HEK293 (cell line): ENCODE results near the gene KPTN.

Experiments
- CTCF ChIA-PET: fragments of 350-600 bp; formaldehyde crosslinking; extraction: SDS; loops from one replicate; lab custom pipeline; 2021; ENCODE audit warnings: antibody characterized with exemption; lab: Yijun Ruan, JAX
- POLR2A ChIA-PET: fragments of 300-600 bp; formaldehyde crosslinking; extraction: SDS; loops from one replicate; lab custom pipeline; 2020; ENCODE audit warnings: antibody characterized with exemption, inconsistent platforms; lab: Yijun Ruan, JAX
- H3K27ac ChIP-seq: fragments of 200-500 bp; sonication (Bioruptor generic); 2 replicates; pipeline ENCODE4 v1.5.1; 2014; ENCODE audit warnings: low read depth, low read length, control low read depth, inconsistent platforms; ENCODE audit errors: extremely low read depth
- H3K36me3 ChIP-seq, 2 experiments: fragments of 200-500 bp in 1 of 2; sonication (Bioruptor generic) in 1 of 2; 1 replicate in 1 of 2; 2 replicates in 1 of 2; pipeline ENCODE4 v1.5.1; 2014 to 2017; ENCODE audit warnings: inconsistent platforms in 2 of 2, low read length in 2 of 2; ENCODE audit not compliant: control insufficient read depth in 2 of 2, insufficient read depth in 1 of 2
- H3K4me1 ChIP-seq: fragments of 200-500 bp; sonication (Bioruptor generic); 2 replicates; pipeline ENCODE4 v1.5.1; 2014; ENCODE audit warnings: mild to moderate bottlenecking, low read length, inconsistent platforms; ENCODE audit not compliant: control insufficient read depth, insufficient read depth
- H3K4me3 ChIP-seq: 2 replicates; pipeline ENCODE4 v1.5.1; 2011; ENCODE audit warnings: low read depth, mild to moderate bottlenecking, control low read depth, low read length, moderate library complexity
- H3K9me3 ChIP-seq: fragments of 200-500 bp; sonication (Bioruptor generic); 2 replicates; pipeline ENCODE4 v1.5.1; 2014; ENCODE audit warnings: low read depth, low read length, inconsistent platforms; ENCODE audit not compliant: control insufficient read depth, insufficient read depth
- HIC1 ChIP-seq: fragments of 450-650 bp; formaldehyde crosslinking; IDR thresholded peaks from 2 replicates; pipeline ENCODE4 v1.5.1; 2016; ENCODE audit warnings: missing biosample characterization, missing genetic modification characterization
- HOXD13 ChIP-seq: sonication (generic); formaldehyde crosslinking; IDR thresholded peaks from 2 replicates; pipeline ENCODE4 v1.8.0; 2022; ENCODE audit warnings: missing genetic modification reagents, borderline replicate concordance
- IKZF3 ChIP-seq: fragments of 450-650 bp; IDR thresholded peaks from 2 replicates; pipeline ENCODE4 v1.5.0; 2018; ENCODE audit warnings: missing biosample characterization, mild to moderate bottlenecking, missing genetic modification characterization, moderate library complexity
- PRDM1 ChIP-seq: fragments of 450-650 bp; formaldehyde crosslinking; IDR thresholded peaks from 2 replicates; pipeline ENCODE4; 2016; ENCODE audit warnings: missing biosample characterization, missing genetic modification characterization
- PRDM4 ChIP-seq: fragments of 450-650 bp; formaldehyde crosslinking; IDR thresholded peaks from 2 replicates; pipeline ENCODE4 v1.5.1; 2017; ENCODE audit warnings: missing biosample characterization, missing genetic modification characterization
- SP7 ChIP-seq: fragments of 450-650 bp; formaldehyde crosslinking; IDR thresholded peaks from 2 replicates; pipeline ENCODE4 v1.5.1; 2016; ENCODE audit warnings: missing biosample characterization, missing genetic modification characterization
- ZBTB1 ChIP-seq: fragments of 450-650 bp; formaldehyde crosslinking; IDR thresholded peaks from 2 replicates; pipeline ENCODE4 v1.5.1; 2016; ENCODE audit warnings: missing biosample characterization, missing genetic modification characterization
- ZBTB44 ChIP-seq: fragments of 450-650 bp; IDR thresholded peaks from 2 replicates; pipeline ENCODE4 v1.5.1; 2018; ENCODE audit warnings: missing biosample characterization, mild to moderate bottlenecking, missing genetic modification characterization
- ZBTB48 ChIP-seq: fragments of 450-650 bp; formaldehyde crosslinking; IDR thresholded peaks from 2 replicates; pipeline ENCODE4 v1.5.1; 2016; ENCODE audit warnings: missing biosample characterization, missing genetic modification characterization
- ZFP3 ChIP-seq: fragments of 450-650 bp; formaldehyde crosslinking; IDR thresholded peaks from 2 replicates; pipeline ENCODE4 v1.5.1; 2016; ENCODE audit warnings: low read depth, missing biosample characterization, missing genetic modification characterization
- ZNF211 ChIP-seq: fragments of 450-650 bp; formaldehyde crosslinking; IDR thresholded peaks from 2 replicates; pipeline ENCODE4 v1.5.1; 2016; ENCODE audit warnings: low read depth, missing biosample characterization, missing genetic modification characterization
- ZNF23 ChIP-seq: fragments of 450-650 bp; formaldehyde crosslinking; IDR thresholded peaks from 2 replicates; pipeline ENCODE4 v1.5.1; 2016; ENCODE audit warnings: missing biosample characterization, missing genetic modification characterization, borderline replicate concordance
- ZNF292 ChIP-seq: fragments of 450-650 bp; formaldehyde crosslinking; IDR thresholded peaks from 2 replicates; pipeline ENCODE4 v1.5.1; 2016; ENCODE audit warnings: low read depth, missing biosample characterization, missing genetic modification characterization, borderline replicate concordance
- ZNF311 ChIP-seq: fragments of 450-650 bp; formaldehyde crosslinking; IDR thresholded peaks from 2 replicates; pipeline ENCODE4 v1.5.1; 2017; ENCODE audit warnings: missing biosample characterization, missing genetic modification characterization, borderline replicate concordance
- ZNF423 ChIP-seq: fragments of 450-650 bp; formaldehyde crosslinking; IDR thresholded peaks from 2 replicates; pipeline ENCODE4 v1.5.1; 2016; ENCODE audit warnings: missing biosample characterization, missing genetic modification characterization
- ZNF488 ChIP-seq: fragments of 450-650 bp; formaldehyde crosslinking; IDR thresholded peaks from 2 replicates; pipeline ENCODE4 v1.5.1; 2016; ENCODE audit warnings: missing biosample characterization, missing genetic modification characterization
- ZNF658 ChIP-seq: fragments of 450-650 bp; formaldehyde crosslinking; IDR thresholded peaks from 2 replicates; pipeline ENCODE4; 2016; ENCODE audit warnings: missing biosample characterization, missing genetic modification characterization
- ZNF707 ChIP-seq: fragments of 450-650 bp; formaldehyde crosslinking; IDR thresholded peaks from 2 replicates; pipeline ENCODE4 v1.5.1; 2016; ENCODE audit warnings: missing biosample characterization, missing genetic modification characterization
- ZNF768 ChIP-seq: fragments of 450-650 bp; formaldehyde crosslinking; IDR thresholded peaks from 2 replicates; pipeline ENCODE4 v1.5.1; 2018; ENCODE audit warnings: missing biosample characterization, mild to moderate bottlenecking, missing genetic modification characterization
- ZNF837 ChIP-seq: fragments of 450-650 bp; formaldehyde crosslinking; IDR thresholded peaks from 2 replicates; pipeline ENCODE4 v1.5.1; 2016; ENCODE audit warnings: missing biosample characterization, missing genetic modification characterization
- ZSCAN16 ChIP-seq: fragments of 450-650 bp; formaldehyde crosslinking; IDR thresholded peaks from 2 replicates; pipeline ENCODE4 v1.5.1; 2016; ENCODE audit warnings: missing biosample characterization, missing genetic modification characterization
- TF ChIP-seq, protein P1 (sequence below): fragments of 450-650 bp; formaldehyde crosslinking; IDR thresholded peaks from 2 replicates; pipeline ENCODE4 v1.5.1; 2016; ENCODE audit warnings: missing biosample characterization, missing genetic modification characterization
- TF ChIP-seq, protein P2 (sequence below): fragments of 450-650 bp; formaldehyde crosslinking; IDR thresholded peaks from 2 replicates; pipeline ENCODE4 v1.5.1; 2017; ENCODE audit warnings: missing biosample characterization, missing genetic modification characterization

Gene KPTN

DNA sequence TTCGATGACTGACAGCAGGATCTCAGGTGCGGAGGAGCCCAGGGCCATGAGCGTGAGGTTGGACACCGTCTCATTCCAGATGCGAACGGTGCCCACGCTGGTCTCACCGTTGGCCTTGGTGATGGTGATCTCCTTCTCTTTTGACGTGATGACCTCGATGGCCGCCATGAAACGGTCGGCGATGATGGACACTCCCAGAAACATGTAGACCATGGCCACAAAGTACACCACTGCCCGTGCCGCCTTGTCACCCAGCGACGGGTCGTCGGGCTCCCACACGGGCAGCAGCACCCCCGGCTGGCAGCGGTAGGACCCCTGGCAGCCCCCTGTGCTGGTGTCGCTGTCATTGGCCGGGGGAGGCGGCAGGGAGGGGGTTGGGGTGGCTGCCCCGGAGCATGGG lies 18.1 kb downstream of the KPTN start:
- Histone ChIP-seq H3K9me3 (no peaks in the 10 kb centered on the region), H3K27ac (no peak overlapping the region), H3K36me3 (no peaks in the 10 kb centered on the region)
- CTCF ChIA-PET: no interaction called here
- TF ChIP-seq ZBTB48 (no peak), ZFP3 (tag by site-specific recombination) (no peak), HIC1 (no peak), ZNF707 (no peak), PRDM1 (no peak), ZBTB44 (tag by site-specific recombination) (no peak), ZSCAN16 (no peak), ZNF292 (tag by site-specific recombination) (no peak), ZNF768 (tag by site-specific recombination) (no peak), ZNF837 (tag by site-specific recombination) (no peak), ZBTB1 (tag by site-specific recombination) (no peak), ZNF423 (tag by site-specific recombination) (no peak)
- TF ChIP-seq, protein P1, sequence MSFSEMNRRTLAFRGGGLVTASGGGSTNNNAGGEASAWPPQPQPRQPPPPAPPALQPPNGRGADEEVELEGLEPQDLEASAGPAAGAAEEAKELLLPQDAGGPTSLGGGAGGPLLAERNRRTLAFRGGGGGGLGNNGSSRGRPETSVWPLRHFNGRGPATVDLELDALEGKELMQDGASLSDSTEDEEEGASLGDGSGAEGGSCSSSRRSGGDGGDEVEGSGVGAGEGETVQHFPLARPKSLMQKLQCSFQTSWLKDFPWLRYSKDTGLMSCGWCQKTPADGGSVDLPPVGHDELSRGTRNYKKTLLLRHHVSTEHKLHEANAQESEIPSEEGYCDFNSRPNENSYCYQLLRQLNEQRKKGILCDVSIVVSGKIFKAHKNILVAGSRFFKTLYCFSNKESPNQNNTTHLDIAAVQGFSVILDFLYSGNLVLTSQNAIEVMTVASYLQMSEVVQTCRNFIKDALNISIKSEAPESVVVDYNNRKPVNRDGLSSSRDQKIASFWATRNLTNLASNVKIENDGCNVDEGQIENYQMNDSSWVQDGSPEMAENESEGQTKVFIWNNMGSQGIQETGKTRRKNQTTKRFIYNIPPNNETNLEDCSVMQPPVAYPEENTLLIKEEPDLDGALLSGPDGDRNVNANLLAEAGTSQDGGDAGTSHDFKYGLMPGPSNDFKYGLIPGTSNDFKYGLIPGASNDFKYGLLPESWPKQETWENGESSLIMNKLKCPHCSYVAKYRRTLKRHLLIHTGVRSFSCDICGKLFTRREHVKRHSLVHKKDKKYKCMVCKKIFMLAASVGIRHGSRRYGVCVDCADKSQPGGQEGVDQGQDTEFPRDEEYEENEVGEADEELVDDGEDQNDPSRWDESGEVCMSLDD (tag by site-specific recombination): no peak
- TF ChIP-seq, all 188 proteins: peak for 0
- Histone ChIP-seq H3K4me1 (no peaks in the 10 kb centered on the region), H3K4me3 (no peak overlapping the region)
- POLR2A ChIA-PET: no interaction called here

GRCh38 chr19:47464675-47465419 lies 19.2 kb downstream of the KPTN start:
- Histone ChIP-seq H3K27ac (no peak overlapping the region), H3K9me3 (no peaks in the 10 kb centered on the region), H3K36me3 (no peaks in the 10 kb centered on the region), H3K4me3 (no peak overlapping the region), H3K4me1 (no peaks in the 10 kb centered on the region)
- ChIA-PET CTCF (interaction anchor here (0.6 to 1.0 kb wide), 2 partner anchors 19 to 29 kb away, joined by 3 to 5 read pairs; partner anchors contain the start of gene KPTN), POLR2A (interaction anchor here (0.6 kb wide), 1 partner anchor 203 kb away, joined by 5 read pairs; no protein-coding TSS in a partner anchor)
- no peak for TF ChIP-seq SP7 (tag by site-specific recombination)
- TF ChIP-seq IKZF3 (tag by site-specific recombination): no peak
- no peak for TF ChIP-seq HOXD13
- TF ChIP-seq ZBTB1 (tag by site-specific recombination): no peak
- no peak for TF ChIP-seq ZNF488 (tag by site-specific recombination)
- no peak for TF ChIP-seq PRDM4 (tag by site-specific recombination)
- no peak for TF ChIP-seq ZNF23 (tag by site-specific recombination)
- no peak for TF ChIP-seq ZNF311
- no peak for TF ChIP-seq ZNF658 (tag by site-specific recombination)
- TF ChIP-seq ZNF211 (tag by site-specific recombination): no peak
- TF ChIP-seq, protein P2, sequence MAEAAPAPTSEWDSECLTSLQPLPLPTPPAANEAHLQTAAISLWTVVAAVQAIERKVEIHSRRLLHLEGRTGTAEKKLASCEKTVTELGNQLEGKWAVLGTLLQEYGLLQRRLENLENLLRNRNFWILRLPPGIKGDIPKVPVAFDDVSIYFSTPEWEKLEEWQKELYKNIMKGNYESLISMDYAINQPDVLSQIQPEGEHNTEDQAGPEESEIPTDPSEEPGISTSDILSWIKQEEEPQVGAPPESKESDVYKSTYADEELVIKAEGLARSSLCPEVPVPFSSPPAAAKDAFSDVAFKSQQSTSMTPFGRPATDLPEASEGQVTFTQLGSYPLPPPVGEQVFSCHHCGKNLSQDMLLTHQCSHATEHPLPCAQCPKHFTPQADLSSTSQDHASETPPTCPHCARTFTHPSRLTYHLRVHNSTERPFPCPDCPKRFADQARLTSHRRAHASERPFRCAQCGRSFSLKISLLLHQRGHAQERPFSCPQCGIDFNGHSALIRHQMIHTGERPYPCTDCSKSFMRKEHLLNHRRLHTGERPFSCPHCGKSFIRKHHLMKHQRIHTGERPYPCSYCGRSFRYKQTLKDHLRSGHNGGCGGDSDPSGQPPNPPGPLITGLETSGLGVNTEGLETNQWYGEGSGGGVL: no peak
